ENCODE measurements around the gene SLC30A10.

- TF ChIP-seq CTCF (conservative IDR thresholded peaks at IDR 0.05; ENCODE audit: low read depth, low read length) (no peak), EZH2 (IDR thresholded peaks at IDR 0.05; ENCODE audit: borderline replicate concordance, low read depth, low read length, poor library complexity, severe bottlenecking) (no peak)
These were observed 15.2 kb downstream of the SLC30A10 start for GRCh38 chr1:219913005-219913770.
